22Rv1 (cell line): Measurements from ENCODE around the gene MYH9.
A peak's percentile ranks its signal among the peaks of the same experiment; 100 is the strongest.

Source experiments
- H3K27ac ChIP-seq: fragments of 450-650 bp; 2 replicates; pipeline ENCODE4 v1.5.1; 2017
- CTCF ChIP-seq: fragments of 450-650 bp; IDR thresholded peaks from 2 replicates; pipeline ENCODE4 v1.5.1; 2017; ENCODE audit warnings: mild to moderate bottlenecking
- ZFX ChIP-seq: fragments of 450-650 bp; IDR thresholded peaks from 2 replicates; pipeline ENCODE4 v1.6.1; 2017; ENCODE audit warnings: antibody characterized with exemption, borderline replicate concordance

MYH9 gene

GRCh38 chr22:36378869-36379217 is 8.9 kb downstream of the MYH9 start:
- no peak overlapping the region for H3K27ac ChIP-seq
- no peak for TF ChIP-seq CTCF
- no peak for TF ChIP-seq ZFX

- no peak for TF ChIP-seq CTCF
- H3K27ac ChIP-seq: no peak overlapping the region
Measured at GRCh38 chr22:36378080-36378868, 9.5 kb downstream of the MYH9 start.

DNA sequence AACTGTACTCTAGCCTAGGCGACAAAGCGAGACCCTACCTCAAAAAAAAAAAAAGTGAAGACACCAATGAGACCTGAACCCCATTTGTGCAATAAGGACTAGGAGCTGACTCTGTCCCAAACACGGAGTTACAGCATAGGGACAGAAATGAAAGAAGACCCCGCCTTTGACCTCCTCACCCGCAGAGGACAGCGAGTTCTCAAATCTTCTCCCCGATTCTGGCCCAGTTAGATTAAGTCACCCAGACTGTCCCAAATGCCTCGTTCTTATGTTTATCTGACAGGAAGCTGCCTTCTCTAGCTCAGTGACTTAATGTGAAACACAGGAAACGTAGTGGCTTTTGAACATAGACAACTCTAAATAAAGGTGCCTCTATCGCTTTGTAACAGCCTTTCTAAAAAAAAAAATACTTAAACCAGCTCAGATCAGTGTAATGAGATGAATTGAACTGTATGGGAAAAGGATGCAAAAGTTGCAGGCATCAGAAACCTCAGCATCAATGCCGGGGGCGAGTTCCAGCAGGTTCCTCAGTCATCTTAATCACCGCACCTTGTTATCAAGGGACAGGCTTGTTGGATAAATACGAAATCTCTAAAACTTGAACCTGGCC is 10.6 kb downstream of the MYH9 start:
- no peak for TF ChIP-seq CTCF
- TF ChIP-seq ZFX: no peak
- H3K27ac ChIP-seq: no peak overlapping the region

GRCh38 chr22:36376265-36376664 is 11.5 kb downstream of the MYH9 start:
- TF ChIP-seq CTCF (no peak), ZFX (no peak)
- H3K27ac ChIP-seq: no peak overlapping the region

GRCh38 chr22:36375071-36375980 is 12.4 kb downstream of the MYH9 start:
- H3K27ac ChIP-seq: no peak overlapping the region

DNA sequence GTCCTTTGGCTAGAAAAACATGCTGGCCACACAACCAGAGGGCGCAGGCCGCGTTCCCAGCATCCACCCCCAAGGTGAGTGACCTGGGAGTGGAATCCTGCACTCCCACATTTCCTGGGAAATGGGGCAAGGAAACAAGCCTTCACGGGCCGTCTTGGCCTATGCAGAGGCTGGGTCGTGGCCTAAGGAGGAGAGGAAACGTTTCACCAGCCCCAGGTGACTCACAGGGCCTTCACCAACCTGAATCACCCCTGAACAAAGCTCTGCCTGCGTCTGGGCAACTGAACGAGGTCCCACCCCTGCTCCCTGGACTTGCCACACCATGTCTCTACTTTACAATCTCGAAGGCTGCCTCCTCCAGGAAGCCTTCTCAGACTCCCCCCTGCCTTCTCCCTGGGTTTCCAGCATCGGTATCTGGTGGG is 13.2 kb downstream of the MYH9 start:
- no peak overlapping the region for H3K27ac ChIP-seq
- TF ChIP-seq CTCF (no peak), ZFX (no peak)

More at GRCh38 chr22:36375071-36375980, 12.4 kb downstream of the MYH9 start:
- TF ChIP-seq CTCF (no peak), ZFX (no peak)

GRCh38 chr22:36373258-36373579 is 14.5 kb downstream of the MYH9 start:
- H3K27ac ChIP-seq: peak overlapping the region; percentile 18; the same call in 1 of the 2 replicates
- no peak for TF ChIP-seq CTCF
- no peak for TF ChIP-seq ZFX
